Trophoblast cell (in vitro differentiated cells and primary cell): Measurements from ENCODE around the gene CSTF2.

ENCODE experiments used
- DNase-seq, 2 donors: peaks; one replicate each; pipeline ENCODE4 v3.0.0-alpha.2; 2016
- H2AFZ ChIP-seq: 2 replicates; pipeline ENCODE4 v1.6.1; 2013; ENCODE audit warnings: low read length, moderate library complexity, mild to moderate bottlenecking; ENCODE audit not compliant: insufficient read depth, poor library complexity
- H2AK5ac ChIP-seq: 2 replicates; pipeline ENCODE4 v1.6.1; 2013; ENCODE audit warnings: mild to moderate bottlenecking, low read length
- H2BK120ac ChIP-seq: 2 replicates; pipeline ENCODE4 v1.6.1; 2013; ENCODE audit warnings: low read length, mild to moderate bottlenecking, moderate library complexity; ENCODE audit not compliant: insufficient read depth, poor library complexity
- H2BK12ac ChIP-seq: 2 replicates; pipeline ENCODE4 v1.6.1; 2013; ENCODE audit warnings: mild to moderate bottlenecking, low read length, moderate library complexity
- H2BK5ac ChIP-seq: 2 replicates; pipeline ENCODE4 v1.6.1; 2013; ENCODE audit warnings: low read length, low read depth, moderate library complexity, mild to moderate bottlenecking; ENCODE audit not compliant: poor library complexity
- H3K14ac ChIP-seq: 2 replicates; pipeline ENCODE4 v1.6.1; 2013; ENCODE audit warnings: mild to moderate bottlenecking, low read length
- H3K18ac ChIP-seq: 2 replicates; pipeline ENCODE4 v1.6.1; 2013; ENCODE audit warnings: mild to moderate bottlenecking, low read length
- H3K23ac ChIP-seq: 2 replicates; pipeline ENCODE4 v1.6.1; 2013; ENCODE audit warnings: low read length
- H3K27ac ChIP-seq: 2 replicates; pipeline ENCODE4 v1.5.1; 2013; ENCODE audit warnings: low read depth, mild to moderate bottlenecking, inconsistent platforms, low read length, moderate library complexity
- H3K27me3 ChIP-seq: 2 replicates; pipeline ENCODE4 v1.6.1; 2013; ENCODE audit warnings: inconsistent platforms, mild to moderate bottlenecking, low read length, moderate library complexity; ENCODE audit not compliant: insufficient read depth
- H3K36me3 ChIP-seq, 2 experiments: 1 replicate in 1 of 2; 2 replicates in 1 of 2; pipeline ENCODE4 v1.6.1; 2013; ENCODE audit warnings: low read length in 2 of 2, mild to moderate bottlenecking in 2 of 2, moderate library complexity in 1 of 2; ENCODE audit not compliant: insufficient read depth in 2 of 2, control insufficient read depth in 1 of 2
- H3K4ac ChIP-seq: 2 replicates; pipeline ENCODE4 v1.6.1; 2013; ENCODE audit warnings: low read depth, mild to moderate bottlenecking, low read length, moderate library complexity
- H3K4me1 ChIP-seq, 2 experiments: 1 replicate in 1 of 2; 2 replicates in 1 of 2; pipeline ENCODE4 v1.6.1; 2013; ENCODE audit warnings: low read length in 2 of 2, mild to moderate bottlenecking in 2 of 2, moderate library complexity in 1 of 2; ENCODE audit not compliant: insufficient read depth in 2 of 2, control insufficient read depth in 1 of 2
- H3K4me2 ChIP-seq: 2 replicates; pipeline ENCODE4 v1.6.1; 2013; ENCODE audit warnings: inconsistent platforms, mild to moderate bottlenecking, low read length, moderate library complexity
- H3K4me3 ChIP-seq: 2 replicates; pipeline ENCODE4 v1.5.1; 2013; ENCODE audit warnings: mild to moderate bottlenecking, low read depth, low read length, inconsistent platforms
- H3K79me1 ChIP-seq: one replicate; pipeline ENCODE4 v1.6.1; 2013; ENCODE audit warnings: low read length
- H3K79me2 ChIP-seq: 2 replicates; pipeline ENCODE4 v1.6.1; 2013; ENCODE audit warnings: low read length, mild to moderate bottlenecking; ENCODE audit not compliant: control insufficient read depth, insufficient read depth, poor library complexity
- H3K9ac ChIP-seq: 2 replicates; pipeline ENCODE4 v1.6.1; 2013; ENCODE audit warnings: mild to moderate bottlenecking, low read length
- H3K9me3 ChIP-seq: 2 replicates; pipeline ENCODE4 v1.6.1; 2013; ENCODE audit warnings: low read depth, mild to moderate bottlenecking, control low read depth, inconsistent platforms, low read length; ENCODE audit not compliant: insufficient read depth
- H4K12ac ChIP-seq: 2 replicates; pipeline ENCODE4 v1.6.1; 2013; ENCODE audit warnings: low read depth, mild to moderate bottlenecking, low read length, moderate library complexity
- H4K8ac ChIP-seq: 2 replicates; pipeline ENCODE4 v1.6.1; 2013; ENCODE audit warnings: low read depth, mild to moderate bottlenecking, low read length, moderate library complexity
- H4K91ac ChIP-seq: one replicate; pipeline ENCODE4 v1.6.1; 2013; ENCODE audit warnings: low read depth, mild to moderate bottlenecking, low read length, moderate library complexity
- WGBS: extraction: QIAGEN DNeasy Blood & Tissue Kit; methylation state at CpG from one replicate; pipeline ENCODE4 v1.1.7; 2013; ENCODE audit warnings: missing lambda C conversion rate; ENCODE audit not compliant: insufficient read length, insufficient coverage; ENCODE audit errors: extremely low coverage; 5-methylcytosine and 5-hydroxymethylcytosine counted together

Gene CSTF2

GRCh38 chrX:100830547-100830946, 10.4 kb downstream of the CSTF2 start:
- Histone ChIP-seq H2BK5ac (no peak overlapping the region), H3K4me2 (no peak overlapping the region), H3K4ac (no peak overlapping the region), H3K4me1 (no peaks in the 10 kb centered on the region), H3K14ac (no peak overlapping the region), H2AK5ac (no peak overlapping the region), H3K23ac (no peak overlapping the region), H4K91ac (no peak overlapping the region), H3K36me3 (peaks cover 12 to 17% of the 10 kb centered on the region in 2 experiments), H3K4me3 (no peak overlapping the region), H3K18ac (no peak overlapping the region), H2AFZ (no peak overlapping the region), H3K27ac (no peak overlapping the region), H3K79me2 (no peaks in the 10 kb centered on the region), H3K9ac (no peak overlapping the region), H2BK120ac (no peak overlapping the region), H3K9me3 (no peaks in the 10 kb centered on the region), H2BK12ac (no peak overlapping the region), H4K8ac (no peak overlapping the region), H3K27me3 (no peaks in the 10 kb centered on the region), H4K12ac (no peak overlapping the region), H3K79me1 (no peaks in the 10 kb centered on the region)
- no peak for DNase-seq
- WGBS: no CpG with 5 or more reads among the region's 9 CpGs

GRCh38 chrX:100831219-100831946, 11.2 kb downstream of the CSTF2 start:
- H3K14ac ChIP-seq: no peak overlapping the region
- no peaks in the 10 kb centered on the region for H3K79me2 ChIP-seq
- no peak overlapping the region for H3K27ac ChIP-seq
- H4K12ac ChIP-seq: no peak overlapping the region
- no peaks in the 10 kb centered on the region for H3K9me3 ChIP-seq
- no peak overlapping the region for H4K8ac ChIP-seq
- H2AK5ac ChIP-seq: no peak overlapping the region
- H3K9ac ChIP-seq: no peak overlapping the region
- no peak overlapping the region for H3K23ac ChIP-seq
- no peak overlapping the region for H3K4ac ChIP-seq
- H3K27me3 ChIP-seq: no peaks in the 10 kb centered on the region
- H3K4me1 ChIP-seq: no peaks in the 10 kb centered on the region
- no peak overlapping the region for H2BK5ac ChIP-seq
- no peak overlapping the region for H3K18ac ChIP-seq
- H2BK12ac ChIP-seq: no peak overlapping the region
- H3K79me1 ChIP-seq: no peaks in the 10 kb centered on the region
- no peak overlapping the region for H3K4me3 ChIP-seq
- WGBS: no CpG with 5 or more reads among the region's 9 CpGs
- no peak overlapping the region for H3K4me2 ChIP-seq
- no peak overlapping the region for H2AFZ ChIP-seq
- H3K36me3 ChIP-seq: peaks cover 12 to 17% of the 10 kb centered on the region in 2 experiments
- no peak overlapping the region for H4K91ac ChIP-seq
- no peak overlapping the region for H2BK120ac ChIP-seq
- DNase-seq: no peak

- WGBS: no CpG with 5 or more reads among the region's 4 CpGs
- Histone ChIP-seq H3K79me2 (no peaks in the 10 kb centered on the region), H2AK5ac (no peak overlapping the region), H3K14ac (no peak overlapping the region), H3K4me2 (no peak overlapping the region), H4K8ac (no peak overlapping the region), H3K27ac (no peak overlapping the region), H3K27me3 (no peaks in the 10 kb centered on the region), H3K36me3 (no peaks in the 10 kb centered on the region), H2BK12ac (no peak overlapping the region), H3K79me1 (no peaks in the 10 kb centered on the region), H3K23ac (no peak overlapping the region), H3K18ac (no peak overlapping the region), H4K12ac (no peak overlapping the region), H3K9ac (no peak overlapping the region), H3K4ac (no peak overlapping the region), H4K91ac (no peak overlapping the region), H3K9me3 (no peaks in the 10 kb centered on the region), H2BK5ac (no peak overlapping the region), H3K4me3 (no peak overlapping the region), H3K4me1 (no peaks in the 10 kb centered on the region), H2AFZ (no peak overlapping the region), H2BK120ac (no peak overlapping the region)
- no peak for DNase-seq
Observed at GRCh38 chrX:100850317-100850716, 30.1 kb downstream of the CSTF2 start.

- H3K4me1 ChIP-seq: no peaks in the 10 kb centered on the region
- no peak overlapping the region for H3K23ac ChIP-seq
- H3K9me3 ChIP-seq: no peaks in the 10 kb centered on the region
- no peak overlapping the region for H4K8ac ChIP-seq
- no peak overlapping the region for H3K9ac ChIP-seq
- no peaks in the 10 kb centered on the region for H3K36me3 ChIP-seq
- no peak overlapping the region for H4K12ac ChIP-seq
- no peaks in the 10 kb centered on the region for H3K79me2 ChIP-seq
- no peak overlapping the region for H2BK12ac ChIP-seq
- H2BK120ac ChIP-seq: no peak overlapping the region
- H3K4ac ChIP-seq: no peak overlapping the region
- H2AK5ac ChIP-seq: no peak overlapping the region
- H3K4me2 ChIP-seq: no peak overlapping the region
- no CpG with 5 or more reads among the region's 2 CpGs for WGBS
- no peak overlapping the region for H3K4me3 ChIP-seq
- H2AFZ ChIP-seq: no peak overlapping the region
- DNase-seq: no peak
- no peak overlapping the region for H3K18ac ChIP-seq
- no peaks in the 10 kb centered on the region for H3K79me1 ChIP-seq
- no peaks in the 10 kb centered on the region for H3K27me3 ChIP-seq
- no peak overlapping the region for H2BK5ac ChIP-seq
- no peak overlapping the region for H3K27ac ChIP-seq
- no peak overlapping the region for H3K14ac ChIP-seq
- H4K91ac ChIP-seq: no peak overlapping the region
Observed at GRCh38 chrX:100852810-100853209, 32.6 kb downstream of the CSTF2 start.
